Jurkat, Clone E6-1 (cell line): ENCODE data around the gene NHSL2.
A peak's percentile ranks its signal among the peaks of the same experiment; 100 is the strongest.

Experiments used
- DNase-seq: peaks from one replicate; pipeline ENCODE4 v3.0.0-alpha.2; 2011; ENCODE audit warnings: low read depth, low spot score
- H3K4me3 ChIP-seq: 2 replicates; pipeline ENCODE4 v1.5.1; 2011; ENCODE audit warnings: mild to moderate bottlenecking, low read length, control low read depth, moderate library complexity

NHSL2 gene

DNA sequence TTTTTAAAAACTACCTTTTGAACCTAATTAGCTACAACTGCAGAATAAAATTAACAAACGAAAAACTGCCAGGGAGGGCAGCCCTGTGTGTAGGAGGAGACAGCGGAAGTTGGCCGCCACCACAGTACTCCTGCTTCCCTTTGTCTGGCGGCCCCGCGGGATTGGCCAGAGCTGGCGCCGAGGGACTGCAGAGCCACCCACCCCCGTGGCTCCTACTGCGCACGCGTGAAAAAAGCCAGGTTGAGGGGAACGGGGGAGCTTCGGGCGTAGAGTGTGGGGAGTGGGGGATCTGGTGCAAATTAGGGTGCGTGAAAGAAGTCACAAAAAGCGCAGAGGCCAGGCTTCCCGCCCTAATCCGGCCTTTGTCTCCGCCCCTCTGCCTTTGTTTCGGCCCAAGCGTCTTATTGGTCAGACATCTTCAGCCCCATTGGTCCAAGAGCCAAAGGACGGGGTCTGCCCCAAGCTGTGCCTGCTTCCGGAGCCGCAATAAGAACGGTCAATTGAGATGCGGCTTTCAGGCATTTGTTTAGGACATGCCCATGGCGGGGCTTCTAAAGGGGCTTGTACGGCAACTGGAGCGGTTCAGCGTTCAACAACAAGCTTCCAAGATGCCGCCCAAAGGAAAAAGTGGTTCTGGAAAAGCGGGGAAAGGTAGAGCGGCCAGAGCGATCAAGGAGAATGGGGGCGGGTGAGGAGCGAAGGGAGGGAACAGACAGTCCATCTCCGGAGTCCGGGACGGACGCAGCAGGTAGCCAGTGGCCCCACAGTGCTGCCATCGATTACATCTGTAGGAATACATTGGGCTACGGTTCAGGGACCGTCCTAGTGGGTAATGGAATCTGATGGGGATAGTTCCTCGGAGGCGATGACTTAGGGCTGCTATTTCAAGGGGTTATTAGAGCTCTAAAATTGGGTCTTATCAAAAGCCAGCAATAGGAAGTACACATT is 270.8 kb downstream of the NHSL2 start, which contains the start of gene PIN4:
Gene PIN4 (plus strand): TSS at position 580 of the 948 bp plus-strand sequence. CDS start 29 bp downstream, at position 609.
- H3K4me3 ChIP-seq, result peak within 1 kb of the TSS; percentile 87

GRCh38 chrX:72182924-72183323 is 272.3 kb downstream of the NHSL2 start:
- DNase-seq, result no peak
- peak overlapping the region; percentile 87; the same call in 1 of the 2 replicates for H3K4me3 ChIP-seq

More for the DNA sequence above, 270.8 kb downstream of the NHSL2 start, which contains the start of gene PIN4:
- DNase-seq, result peak; percentile 94

- H3K4me3 ChIP-seq, result no peak overlapping the region
- no peak for DNase-seq
These were observed 291.3 kb downstream of the NHSL2 start for GRCh38 chrX:72201836-72202536.
